ENCODE results near the gene DPP10.

- TF ChIP-seq CTCF (IDR thresholded peaks at IDR 0.05) (no peak), ZFX (IDR thresholded peaks at IDR 0.05; ENCODE audit: borderline replicate concordance) (no peak)
Measured at GRCh38 chr2:115389024-115389423, 946.6 kb downstream of the DPP10 start.

Data from 22Rv1 (cell line).